ENCODE results near the gene RCAN2.
A peak's percentile ranks its signal among the peaks of the same experiment; 100 is the strongest.
"Not testable (repeated sequence)": the region's sequence is repeated elsewhere in the genome, so short reads cannot be mapped to it uniquely, and the experiment has no call there.

RCAN2 gene

DNA sequence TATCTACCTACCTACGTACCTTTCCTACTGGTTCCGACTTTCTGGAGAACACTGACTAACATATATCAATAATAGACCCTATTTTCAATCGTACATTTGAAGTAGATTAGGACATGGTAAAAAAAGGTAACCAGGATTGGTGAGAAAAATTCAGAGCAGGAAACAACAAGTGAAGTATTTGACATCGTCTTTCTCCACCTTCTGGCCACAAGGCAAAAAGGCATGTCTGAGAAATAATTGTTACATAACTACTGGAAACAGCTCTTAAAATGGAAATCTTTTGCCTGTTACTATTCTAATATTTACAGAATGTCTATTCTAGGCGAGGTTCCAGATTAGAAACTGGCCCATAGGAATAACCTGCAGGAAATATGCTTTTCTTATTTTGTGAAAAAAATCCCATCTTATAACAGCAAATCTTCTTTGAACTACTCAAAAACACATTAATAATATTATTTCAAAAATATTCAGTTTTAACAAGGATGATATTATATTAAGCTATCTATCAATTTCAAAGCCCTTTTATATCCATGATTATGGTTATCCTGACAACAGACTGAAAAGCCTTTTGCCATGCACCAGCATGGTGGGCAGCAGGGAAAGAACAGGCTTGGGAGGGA, 80.8 kb downstream of the RCAN2 start:
- TF ChIP-seq, protein P1, sequence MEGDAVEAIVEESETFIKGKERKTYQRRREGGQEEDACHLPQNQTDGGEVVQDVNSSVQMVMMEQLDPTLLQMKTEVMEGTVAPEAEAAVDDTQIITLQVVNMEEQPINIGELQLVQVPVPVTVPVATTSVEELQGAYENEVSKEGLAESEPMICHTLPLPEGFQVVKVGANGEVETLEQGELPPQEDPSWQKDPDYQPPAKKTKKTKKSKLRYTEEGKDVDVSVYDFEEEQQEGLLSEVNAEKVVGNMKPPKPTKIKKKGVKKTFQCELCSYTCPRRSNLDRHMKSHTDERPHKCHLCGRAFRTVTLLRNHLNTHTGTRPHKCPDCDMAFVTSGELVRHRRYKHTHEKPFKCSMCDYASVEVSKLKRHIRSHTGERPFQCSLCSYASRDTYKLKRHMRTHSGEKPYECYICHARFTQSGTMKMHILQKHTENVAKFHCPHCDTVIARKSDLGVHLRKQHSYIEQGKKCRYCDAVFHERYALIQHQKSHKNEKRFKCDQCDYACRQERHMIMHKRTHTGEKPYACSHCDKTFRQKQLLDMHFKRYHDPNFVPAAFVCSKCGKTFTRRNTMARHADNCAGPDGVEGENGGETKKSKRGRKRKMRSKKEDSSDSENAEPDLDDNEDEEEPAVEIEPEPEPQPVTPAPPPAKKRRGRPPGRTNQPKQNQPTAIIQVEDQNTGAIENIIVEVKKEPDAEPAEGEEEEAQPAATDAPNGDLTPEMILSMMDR (IDR thresholded peaks at IDR 0.05; ENCODE audit: low read depth, low read length, missing control alignments): peak; percentile 74
- DNase-seq (ENCODE audit: low read depth): peak; percentile 26
- no peak overlapping the region for H3K4me3 ChIP-seq (ENCODE audit: low read depth, low read length)

DNA sequence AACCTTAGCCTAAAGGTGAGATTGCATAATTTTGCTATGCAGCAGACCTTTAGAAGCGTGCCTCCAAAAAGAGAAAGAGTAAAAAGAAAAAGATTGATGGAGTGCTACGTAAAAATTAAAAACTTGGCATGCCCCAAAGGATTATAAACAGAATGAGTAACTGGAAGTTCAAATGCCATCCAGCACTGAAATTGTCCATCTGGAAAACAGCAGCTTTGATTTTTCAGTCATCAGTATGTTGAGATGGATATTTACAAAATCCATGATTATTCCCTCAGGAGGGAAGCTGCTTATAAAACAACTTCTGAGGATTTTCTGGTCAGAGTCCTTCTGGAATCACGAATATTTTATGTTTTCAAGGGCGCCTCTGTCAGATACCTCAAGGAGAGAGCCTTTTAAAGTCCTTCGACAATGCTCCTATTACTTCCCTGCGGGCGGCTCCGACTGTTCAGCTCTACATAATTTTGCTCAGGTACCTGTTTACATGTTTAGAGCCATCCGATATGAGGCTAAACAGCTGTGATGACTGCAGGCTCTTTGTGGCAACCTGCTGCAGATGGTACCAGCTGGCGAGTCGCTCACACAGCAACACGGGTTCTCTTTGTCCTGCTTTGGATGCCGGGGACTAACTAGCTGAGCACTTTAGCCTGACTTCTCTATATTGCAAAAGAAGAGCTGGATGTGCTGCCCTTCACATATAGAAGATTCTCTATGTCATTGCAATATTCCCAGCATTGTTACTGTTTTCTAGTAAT, 83.3 kb downstream of the RCAN2 start:
- no peak overlapping the region for H3K4me3 ChIP-seq (ENCODE audit: low read depth, low read length)
- TF ChIP-seq, protein P1 (IDR thresholded peaks at IDR 0.05; ENCODE audit: low read depth, low read length, missing control alignments): no peak
- DNase-seq (ENCODE audit: low read depth): no peak

DNA sequence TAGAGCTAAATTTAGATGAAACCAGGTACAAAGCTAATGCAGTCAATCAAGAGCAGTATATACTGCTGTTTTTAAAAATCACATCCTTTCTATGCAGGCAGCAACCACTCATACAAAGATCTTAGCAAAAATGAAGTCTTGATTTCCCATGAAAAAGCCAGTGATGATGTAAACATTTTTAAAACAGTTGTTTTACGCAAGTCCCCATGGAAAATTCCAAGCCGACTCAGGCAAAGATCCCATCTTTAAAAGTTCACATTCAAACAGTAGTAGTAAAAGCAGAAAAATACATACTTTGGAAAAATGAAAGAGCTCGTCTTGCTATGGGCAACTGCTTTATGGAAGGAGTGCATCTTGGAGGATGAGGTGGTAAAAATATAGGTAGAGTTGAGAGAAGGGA, 84.0 kb downstream of the RCAN2 start:
- H3K4me3 ChIP-seq (ENCODE audit: low read depth, low read length): no peak overlapping the region
- TF ChIP-seq, protein P1 (IDR thresholded peaks at IDR 0.05; ENCODE audit: low read depth, low read length, missing control alignments): no peak
- DNase-seq (ENCODE audit: low read depth): no peak

DNA sequence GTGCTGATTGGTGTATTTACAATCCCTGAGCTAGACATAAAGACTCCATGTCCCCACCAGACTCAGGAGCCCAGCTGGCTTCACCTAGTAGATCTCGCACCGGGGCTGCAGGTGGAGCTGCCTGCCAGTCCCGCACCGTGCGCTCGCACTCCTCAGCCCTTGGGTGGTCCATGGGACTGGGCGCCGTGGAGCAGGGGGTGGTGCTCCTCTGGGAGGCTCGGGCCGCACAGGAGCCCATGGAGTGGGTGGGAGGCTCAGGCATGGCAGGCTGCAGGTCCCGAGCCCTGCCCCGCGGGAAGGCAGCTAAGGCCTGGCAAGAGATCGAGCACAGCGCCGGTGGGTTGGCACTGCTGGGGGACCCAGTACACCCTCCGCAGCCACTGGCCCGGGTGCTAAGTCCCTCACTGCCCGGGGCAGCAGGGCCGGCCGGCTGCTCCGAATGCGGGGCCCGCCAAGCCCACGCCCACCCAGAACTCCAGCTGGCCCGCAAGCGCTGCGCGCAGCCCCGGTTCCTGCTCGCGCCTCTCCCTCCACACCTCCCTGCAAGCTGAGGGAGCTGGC, 85.5 kb downstream of the RCAN2 start:
- DNase-seq (ENCODE audit: low read depth); H3K4me3 ChIP-seq (ENCODE audit: low read depth, low read length): not testable (repeated sequence)

DNA sequence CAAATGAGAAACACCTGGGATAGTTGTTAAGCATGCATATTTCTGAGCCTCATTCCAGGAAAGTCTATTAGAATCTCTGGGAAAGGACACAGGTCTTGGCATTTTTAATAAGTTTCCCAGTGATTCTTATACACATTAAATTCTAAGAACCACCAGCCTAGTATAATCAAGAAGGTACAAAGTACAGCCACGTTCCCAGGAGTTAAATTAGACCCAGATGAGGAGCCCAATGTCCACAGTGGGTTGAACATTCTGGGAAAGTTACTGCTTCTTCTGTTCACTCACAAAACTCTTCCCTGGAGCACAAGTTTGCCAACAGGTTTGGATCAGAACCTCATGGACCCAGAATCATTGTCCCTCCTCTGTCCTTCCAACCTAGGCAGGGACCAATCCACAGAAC, 90.4 kb downstream of the RCAN2 start:
- TF ChIP-seq, protein P1 (IDR thresholded peaks at IDR 0.05; ENCODE audit: low read depth, low read length, missing control alignments): no peak
- no peak for DNase-seq (ENCODE audit: low read depth)
- H3K4me3 ChIP-seq (ENCODE audit: low read depth, low read length): no peak overlapping the region

DNA sequence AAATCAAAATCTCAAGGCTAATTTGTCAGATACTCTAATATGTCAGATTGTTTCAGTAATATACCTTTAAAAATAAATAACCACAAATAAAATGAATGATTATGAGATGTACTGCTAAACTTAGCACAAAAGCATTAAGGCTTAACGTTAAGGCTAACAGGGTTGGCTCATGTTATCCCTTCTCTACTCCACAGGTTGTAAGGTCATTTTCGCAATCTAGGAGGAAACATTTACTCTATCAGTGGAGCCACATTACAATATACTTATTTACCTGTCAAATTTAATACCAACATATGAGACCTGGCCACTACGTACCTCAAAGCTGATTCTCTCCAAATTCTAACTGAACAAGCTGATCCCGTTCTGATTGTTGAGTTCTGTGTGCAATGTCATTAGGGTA, 95.7 kb downstream of the RCAN2 start:
- H3K4me3 ChIP-seq (ENCODE audit: low read depth, low read length): no peak overlapping the region
- TF ChIP-seq, protein P1 (IDR thresholded peaks at IDR 0.05; ENCODE audit: low read depth, low read length, missing control alignments): no peak
- no peak for DNase-seq (ENCODE audit: low read depth)

DNA sequence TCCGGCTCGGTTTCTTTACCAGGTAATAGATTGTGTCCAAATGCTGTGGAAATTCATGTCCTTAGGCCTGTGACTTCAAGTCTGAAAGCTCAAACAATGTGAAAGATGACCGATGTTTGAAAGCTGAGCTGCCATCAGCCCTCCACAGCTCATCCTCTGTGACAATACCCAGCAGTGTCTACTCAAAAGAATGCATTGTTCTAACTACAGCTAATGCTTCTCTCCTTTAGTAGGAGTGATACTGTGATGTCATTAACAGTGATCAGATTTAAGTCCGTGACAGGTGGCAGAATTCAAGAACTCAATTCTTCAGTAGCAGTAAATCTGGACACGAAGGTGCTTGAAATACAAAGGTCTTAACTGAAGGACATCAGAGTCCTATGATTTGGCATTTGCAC, 97.3 kb downstream of the RCAN2 start:
- no peak for DNase-seq (ENCODE audit: low read depth)
- TF ChIP-seq, protein P1 (IDR thresholded peaks at IDR 0.05; ENCODE audit: low read depth, low read length, missing control alignments): no peak

More for the DNA sequence above, 97.3 kb downstream of the RCAN2 start:
- H3K4me3 ChIP-seq (ENCODE audit: low read depth, low read length): no peak overlapping the region
